IMR-90 (cell line): ENCODE data around the gene NUP93. TPM values are rescaled to one million over a fixed set of nuclear protein-coding genes. Genes with fewer than 3 reads are reported as not detected.
"Not testable (repeated sequence)": the region's sequence is repeated elsewhere in the genome, so short reads cannot be mapped to it uniquely, and the experiment has no call there.

Experiments used
- ATAC-seq: fragments of 200-7000 bp; cut with Tn5 transposase; 2 replicates; pipeline ENCODE4 v1.9.1; 2020; ENCODE audit warnings: low read depth, mild to moderate bottlenecking, moderate library complexity
- BruUV-seq: library from RNA; stranded (reverse); fragments of 400-500 nt; replicated peaks from 2 replicates; lab custom pipeline; 2021; lab: Mats Ljungman, UMichigan
- CTCF ChIA-PET: fragments of 300-600 bp; formaldehyde crosslinking; extraction: SDS; loops from one replicate; lab custom pipeline; 2021; ENCODE audit warnings: antibody characterized with exemption; lab: Yijun Ruan, JAX
- POLR2A ChIA-PET: fragments of 300-600 bp; sonication (Branson Sonifier 250); formaldehyde crosslinking; loops from one replicate; lab custom pipeline; 2022; ENCODE audit warnings: antibody characterized with exemption; ENCODE audit not compliant: unreplicated experiment; lab: Charles Lee
- DNase-seq: peaks from one replicate; pipeline ENCODE4 v3.0.0; 2013
- H2AFZ ChIP-seq: replicated peaks from 2 replicates; pipeline ENCODE3; 2013; ENCODE audit warnings: low read length, mild to moderate bottlenecking; ENCODE audit not compliant: poor library complexity
- H2AK5ac ChIP-seq: 2 replicates; pipeline ENCODE4 v1.6.1; 2013; ENCODE audit warnings: low read depth, low read length, inconsistent platforms
- H2AK9ac ChIP-seq: replicated peaks from 2 replicates; pipeline ENCODE3; 2013; ENCODE audit warnings: mild to moderate bottlenecking, low read depth, low read length, moderate library complexity; ENCODE audit not compliant: poor library complexity
- H2BK120ac ChIP-seq: 2 replicates; pipeline ENCODE4 v1.6.1; 2013; ENCODE audit warnings: low read depth, low read length, inconsistent platforms
- H2BK15ac ChIP-seq: 3 replicates; pipeline ENCODE4 v1.6.1; 2013; ENCODE audit warnings: low read depth, low read length, inconsistent platforms
- H2BK20ac ChIP-seq: 2 replicates; pipeline ENCODE4 v1.6.1; 2013; ENCODE audit warnings: low read depth, mild to moderate bottlenecking, inconsistent platforms, low read length, moderate library complexity
- H2BK5ac ChIP-seq: 2 replicates; pipeline ENCODE4 v1.6.1; 2013; ENCODE audit warnings: mild to moderate bottlenecking, low read depth, low read length, inconsistent platforms; ENCODE audit not compliant: poor library complexity, severe bottlenecking
- H3K14ac ChIP-seq: replicated peaks from 2 replicates; pipeline ENCODE4 v1.6.1; 2013; ENCODE audit warnings: low read depth, low read length, inconsistent platforms
- H3K18ac ChIP-seq: 2 replicates; pipeline ENCODE4 v1.6.1; 2013; ENCODE audit warnings: low read depth, low read length, control low read depth
- H3K23ac ChIP-seq: 2 replicates; pipeline ENCODE4 v1.6.1; 2013; ENCODE audit warnings: low read depth, low read length, inconsistent platforms
- H3K27ac ChIP-seq: 2 replicates; pipeline ENCODE4 v1.5.1; 2013; ENCODE audit warnings: mild to moderate bottlenecking, control low read depth, low read length; ENCODE audit not compliant: insufficient read depth
- H3K27me3 ChIP-seq: 2 replicates; pipeline ENCODE4 v1.6.1; 2013; ENCODE audit warnings: low read length; ENCODE audit not compliant: control insufficient read depth, insufficient read depth
- H3K36me3 ChIP-seq: 2 replicates; pipeline ENCODE4 v1.6.1; 2013; ENCODE audit warnings: low read length, mixed read lengths; ENCODE audit not compliant: control insufficient read depth, insufficient read depth
- H3K4ac ChIP-seq: 2 replicates; pipeline ENCODE4 v1.6.1; 2013; ENCODE audit warnings: low read depth, low read length, inconsistent platforms
- H3K4me1 ChIP-seq: 2 replicates; pipeline ENCODE4 v1.6.1; 2013; ENCODE audit warnings: low read length, mixed read lengths; ENCODE audit not compliant: control insufficient read depth, insufficient read depth
- H3K4me2 ChIP-seq: 2 replicates; pipeline ENCODE4 v1.6.1; 2013; ENCODE audit warnings: low read depth, mild to moderate bottlenecking, control low read depth, low read length, moderate library complexity
- H3K4me3 ChIP-seq: 2 replicates; pipeline ENCODE4 v1.5.1; 2013; ENCODE audit warnings: low read depth, mild to moderate bottlenecking, control low read depth, low read length, moderate library complexity; ENCODE audit not compliant: insufficient read depth
- H3K56ac ChIP-seq: 2 replicates; pipeline ENCODE4 v1.6.1; 2013; ENCODE audit warnings: low read length, inconsistent platforms; ENCODE audit not compliant: insufficient read depth; ENCODE audit errors: extremely low read depth
- H3K79me1 ChIP-seq, 2 experiments: 2 replicates each; pipeline ENCODE4 v1.6.1; 2013; ENCODE audit warnings: low read length in 2 of 2, inconsistent platforms in 1 of 2, low read depth in 1 of 2
- H3K9ac ChIP-seq: 2 replicates; pipeline ENCODE4 v1.6.1; 2013; ENCODE audit warnings: low read depth, low read length, control low read depth
- H3K9me1 ChIP-seq: 2 replicates; pipeline ENCODE4 v1.6.1; 2013; ENCODE audit warnings: low read length, inconsistent platforms; ENCODE audit not compliant: insufficient read depth
- H3K9me3 ChIP-seq: 2 replicates; pipeline ENCODE4 v1.6.1; 2013; ENCODE audit warnings: low read length; ENCODE audit not compliant: control insufficient read depth, insufficient read depth
- H4K20me1 ChIP-seq: 2 replicates; pipeline ENCODE4 v1.6.1; 2013; ENCODE audit warnings: low read length, inconsistent platforms; ENCODE audit not compliant: insufficient read depth
- H4K5ac ChIP-seq: 2 replicates; pipeline ENCODE4 v1.6.1; 2013; ENCODE audit warnings: mild to moderate bottlenecking, low read depth, low read length, control low read depth
- H4K8ac ChIP-seq, 2 experiments: 2 replicates each; pipeline ENCODE4 v1.6.1; 2013; ENCODE audit warnings: low read depth in 2 of 2, low read length in 2 of 2, control low read depth in 1 of 2, inconsistent platforms in 1 of 2
- H4K91ac ChIP-seq: 2 replicates; pipeline ENCODE4 v1.6.1; 2013; ENCODE audit warnings: low read depth, low read length, inconsistent platforms; ENCODE audit not compliant: insufficient read depth
- WGBS, 2 experiments: methylation state at CpG; one replicate each; pipeline versions ENCODE4 v1.1.5 to v1.1.7; 2013; ENCODE audit warnings: missing lambda C conversion rate in 2 of 2; ENCODE audit not compliant: insufficient read length in 1 of 2; ENCODE audit errors: extremely low coverage in 2 of 2; 5-methylcytosine and 5-hydroxymethylcytosine counted together
- dilution Hi-C: fragments of 300-500 bp; cut with HindIII; formaldehyde crosslinking; loops from one replicate; pipeline ENCODE4 v1.14.3; 2018; ENCODE audit warnings: low sequenced_read_pairs; ENCODE audit not compliant: unreplicated experiment
- in situ Hi-C: fragments of 300-500 bp; cut with MboI; formaldehyde crosslinking; loops from 3 replicates; pipeline ENCODE4 v1.14.3; 2019; ENCODE audit warnings: low sequenced_read_pairs, inconsistent platforms, mixed read lengths
- intact Hi-C: fragments of 100-400 bp; cut with micrococcal nuclease; formaldehyde crosslinking; loops from 2 replicates; pipeline ENCODE4 v1.10.0; 2022
- polyA plus RNA-seq, 3 experiments: library from polyadenylated mRNA; depleted of rRNA; stranded (reverse); fragments of >200 nt; gene quantifications; 2 replicates each; pipeline ENCODE4 v1.2.3, GENCODE V29; 2012; ENCODE audit warnings: low replicate concordance in 1 of 3
- total RNA-seq: library from RNA; depleted of rRNA; stranded (reverse); fragments of >200 nt; gene quantifications from 2 replicates; pipeline ENCODE4 v1.2.3, GENCODE V29; 2012

Gene NUP93
- total and polyA plus RNA-seq, 2 of the 4 experiments (the other 2 are of a cell fraction), result 54.6 to 72.6 TPM

GRCh38 chr16:56717532-56717931, 12.4 kb upstream of the NUP93 start:
- H2AK9ac ChIP-seq, H3K27ac ChIP-seq, H2BK20ac ChIP-seq, H3K14ac ChIP-seq, H2BK15ac ChIP-seq, H3K79me1 ChIP-seq, H3K4ac ChIP-seq, H3K9ac ChIP-seq, H3K9me3 ChIP-seq, H3K23ac ChIP-seq, H4K8ac ChIP-seq, H2BK120ac ChIP-seq, H3K56ac ChIP-seq, H2AFZ ChIP-seq, H3K4me3 ChIP-seq, POLR2A ChIA-PET, H4K20me1 ChIP-seq, H3K4me2 ChIP-seq, H3K36me3 ChIP-seq, H4K5ac ChIP-seq, H3K27me3 ChIP-seq, H4K91ac ChIP-seq, H2AK5ac ChIP-seq, H3K18ac ChIP-seq, H3K9me1 ChIP-seq, H2BK5ac ChIP-seq, dilution Hi-C loops, ATAC-seq, H3K4me1 ChIP-seq, DNase-seq, intact Hi-C loops, BruUV-seq: not testable (repeated sequence)
- 60% methylated on average over 1 of the region's 2 CpGs; no CpG with 5 or more reads in 1 of the 2 experiments for WGBS, 2 experiments
- in situ Hi-C loops, result loop anchor here (25.0 kb wide), 1 partner anchor 780 kb away; no protein-coding TSS in a partner anchor
- CTCF ChIA-PET, result interaction anchor here (1.0 kb wide), 1 partner anchor 9 kb away, joined by 3 read pairs; no protein-coding TSS in a partner anchor
